Measurements from ENCODE around the gene FUZ. TPM values are rescaled to one million over a fixed set of nuclear protein-coding genes. Genes with fewer than 3 reads are reported as not detected.

Gene FUZ
- total and polyA plus RNA-seq, 4 donors: 3.8 to 12.5 (median 7.0) TPM

- Histone ChIP-seq H3K9ac (ENCODE audit: low read depth in 1 of 2, low read length in 2 of 2) (no peak overlapping the region), H3K27ac (ENCODE audit: low read depth in 1 of 2, low read length in 2 of 2) (peak overlapping the region in 1 of 2 donors; percentile 6), H3K9me3 (ENCODE audit: control insufficient read depth in 4 of 4, low read length in 3 of 4) (no peaks in the 10 kb centered on the region), H3K36me3 (ENCODE audit: control insufficient read depth in 4 of 4, insufficient read depth in 3 of 4, low read depth in 1 of 4, low read length in 3 of 4) (peaks cover 4 to 20% (median 17%) of the 10 kb centered on the region in 4 donors), H3K4me1 (ENCODE audit: control insufficient read depth in 4 of 4, insufficient read depth in 4 of 4, low read length in 3 of 4) (peaks cover 0 to 2% (median 0%) of the 10 kb centered on the region in 4 donors), H3K4me3 (ENCODE audit: low read depth in 1 of 3, low read length in 3 of 3) (no peak overlapping the region), H3K27me3 (ENCODE audit: control insufficient read depth in 4 of 4, insufficient read depth in 4 of 4, low read length in 3 of 4) (no peaks in the 10 kb centered on the region)
- DNase-seq (ENCODE audit: low spot score): no peak
- WGBS: 93% methylated on average over 8 of the region's 8 CpGs
- TF ChIP-seq HNF4A (conservative IDR thresholded peaks at IDR 0.05) (no peak), RXRA (IDR thresholded peaks at IDR 0.05) (no peak), FOXA2 (IDR thresholded peaks at IDR 0.05) (no peak), REST (IDR thresholded peaks at IDR 0.05) (no peak), CTCF (IDR thresholded peaks at IDR 0.05; ENCODE audit: low read depth, low read length, missing input control) (no peak), GABPA (IDR thresholded peaks at IDR 0.05 in 1 of 2, conservative IDR thresholded peaks at IDR 0.05 in 1 of 2) (no peak), SP1 (IDR thresholded peaks at IDR 0.05) (no peak), TAF1 (conservative IDR thresholded peaks at IDR 0.05) (no peak), RAD21 (IDR thresholded peaks at IDR 0.05) (no peak), ATF3 (IDR thresholded peaks at IDR 0.05) (no peak), JUND (IDR thresholded peaks at IDR 0.05) (no peak), YY1 (IDR thresholded peaks at IDR 0.05) (no peak), MAX (IDR thresholded peaks at IDR 0.05) (no peak)
These were observed 32.2 kb downstream of the FUZ start for GRCh38 chr19:49780861-49781260.

GRCh38 chr19:49779731-49780555 lies 33.1 kb downstream of the FUZ start:
- 85% methylated on average over 11 of the region's 11 CpGs for WGBS
- no peak for DNase-seq (ENCODE audit: low spot score)
- no peaks in the 10 kb centered on the region for H3K9me3 ChIP-seq (ENCODE audit: control insufficient read depth in 4 of 4, low read length in 3 of 4)
- H3K4me1 ChIP-seq (ENCODE audit: control insufficient read depth in 4 of 4, insufficient read depth in 4 of 4, low read length in 3 of 4): peaks cover 0 to 2% (median 0%) of the 10 kb centered on the region in 4 donors
- H3K36me3 ChIP-seq (ENCODE audit: control insufficient read depth in 4 of 4, insufficient read depth in 3 of 4, low read depth in 1 of 4, low read length in 3 of 4): peaks cover 4 to 20% (median 12%) of the 10 kb centered on the region in 4 donors
- no peak overlapping the region for H3K9ac ChIP-seq (ENCODE audit: low read depth in 1 of 2, low read length in 2 of 2)
- H3K27ac ChIP-seq (ENCODE audit: low read depth in 1 of 2, low read length in 2 of 2): no peak overlapping the region
- H3K4me3 ChIP-seq (ENCODE audit: low read depth in 1 of 3, low read length in 3 of 3): no peak overlapping the region
- H3K27me3 ChIP-seq (ENCODE audit: control insufficient read depth in 4 of 4, insufficient read depth in 4 of 4, low read length in 3 of 4): no peaks in the 10 kb centered on the region
- no peak for TF ChIP-seq GABPA (IDR thresholded peaks at IDR 0.05 in 1 of 2, conservative IDR thresholded peaks at IDR 0.05 in 1 of 2)
- no peak for TF ChIP-seq TAF1 (conservative IDR thresholded peaks at IDR 0.05)
- no peak for TF ChIP-seq NR2F2 (IDR thresholded peaks at IDR 0.05)
- no peak for TF ChIP-seq MAX (IDR thresholded peaks at IDR 0.05)
- TF ChIP-seq YY1 (IDR thresholded peaks at IDR 0.05): no peak
- no peak for TF ChIP-seq REST (IDR thresholded peaks at IDR 0.05)
- no peak for TF ChIP-seq SP1 (IDR thresholded peaks at IDR 0.05)
- TF ChIP-seq CTCF (IDR thresholded peaks at IDR 0.05; ENCODE audit: low read depth, low read length, missing input control): no peak
- no peak for TF ChIP-seq RXRA (IDR thresholded peaks at IDR 0.05)
- no peak for TF ChIP-seq ATF3 (IDR thresholded peaks at IDR 0.05)
- TF ChIP-seq FOXA2 (IDR thresholded peaks at IDR 0.05): no peak
- no peak for TF ChIP-seq JUND (IDR thresholded peaks at IDR 0.05)
- no peak for TF ChIP-seq HNF4A (conservative IDR thresholded peaks at IDR 0.05)
- no peak for TF ChIP-seq EGR1 (IDR thresholded peaks at IDR 0.05; ENCODE audit: low read depth in 2 of 2)

Measured in liver (tissue), 9 donors.